ENCODE measurements around the gene BFSP1. TPM values are rescaled to one million over a fixed set of nuclear protein-coding genes. Genes with fewer than 3 reads are reported as not detected.

The BFSP1 gene
- total and polyA plus RNA-seq, 2 of the 8 experiments (the other 6 are each of a cell fraction or from before 2014, with no cell fraction given), result 1.5 to 2.5 TPM

DNA sequence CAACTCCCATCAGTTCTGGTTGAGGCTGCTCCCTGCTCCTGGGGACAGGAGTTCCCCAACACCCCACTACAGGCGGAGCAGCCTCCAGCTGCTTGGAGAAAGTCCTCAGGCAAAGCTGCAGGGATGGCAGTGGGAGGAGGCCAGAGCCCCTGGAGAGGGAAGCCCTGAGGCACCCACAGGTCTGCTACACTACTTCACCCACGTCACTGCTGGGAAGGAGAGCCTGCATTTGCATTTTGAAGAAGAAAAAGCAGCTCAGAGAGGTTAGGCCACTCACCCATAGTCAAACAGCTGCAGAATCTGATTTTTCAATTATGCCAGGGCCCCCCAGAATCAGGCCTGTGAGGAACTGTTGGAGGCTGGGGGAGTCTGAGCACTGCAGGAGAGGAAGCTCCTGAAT lies 17.2 kb downstream of the BFSP1 start:
- no peak overlapping the region; the same call in 1 of the 2 replicates for H4K8ac ChIP-seq (ENCODE audit: extremely low read depth, insufficient read depth, low read length)
- H4K91ac ChIP-seq (replicated peaks; ENCODE audit: insufficient read length, low read length), result no peak overlapping the region
- no peak overlapping the region for H2BK20ac ChIP-seq (ENCODE audit: low read length)
- no peak overlapping the region for H2AFZ ChIP-seq (ENCODE audit: low read length)
- H3K4me2 ChIP-seq (ENCODE audit: insufficient read depth in 1 of 2, low read depth in 2 of 2, low read length in 2 of 2), result no peak overlapping the region
- no peak overlapping the region for H3K9ac ChIP-seq (replicated peaks in 1 of 4; ENCODE audit: extremely low read depth in 1 of 4, low read depth in 3 of 4, low read length in 3 of 4)
- H3K36me3 ChIP-seq (ENCODE audit: control insufficient read depth in 2 of 4, insufficient read depth in 4 of 4, low read length in 3 of 4), result no peaks in the 10 kb centered on the region
- CTCF ChIA-PET (ENCODE audit: partially characterized antibody), result interaction anchor here (0.7 to 4.5 kb wide), 14 partner anchors 9 to 712 kb away, joined by 3 to 37 read pairs (median 4); no protein-coding TSS in a partner anchor
- H3K23me2 ChIP-seq (ENCODE audit: low read depth, low read length), result no peaks in the 10 kb centered on the region
- no peak overlapping the region for H3K4me3 ChIP-seq (ENCODE audit: extremely low read depth in 1 of 4, insufficient read depth in 2 of 4, low read depth in 3 of 4, low read length in 4 of 4)
- no peak overlapping the region for H2BK12ac ChIP-seq (ENCODE audit: low read depth, low read length)
- no peak overlapping the region for H3K18ac ChIP-seq (ENCODE audit: extremely low read depth, low read length)
- H4K20me1 ChIP-seq (replicated peaks in 1 of 2; ENCODE audit: control insufficient read depth in 1 of 2, insufficient read depth in 2 of 2, low read length in 2 of 2), result no peaks in the 10 kb centered on the region
- H3K23ac ChIP-seq (ENCODE audit: insufficient read length), result no peak overlapping the region
- H3K79me1 ChIP-seq (ENCODE audit: low read depth, low read length), result no peaks in the 10 kb centered on the region
- no peaks in the 10 kb centered on the region for H3K27me3 ChIP-seq (replicated peaks in 1 of 4; ENCODE audit: control insufficient read depth in 3 of 4, extremely low read depth in 1 of 4, insufficient read depth in 3 of 4, low read length in 3 of 4)
- H3K56ac ChIP-seq (replicated peaks; ENCODE audit: insufficient read length, low read depth, low read length), result no peak overlapping the region
- H3K4ac ChIP-seq (replicated peaks; ENCODE audit: insufficient read length, low read depth, low read length), result no peak overlapping the region
- H3K27ac ChIP-seq (ENCODE audit: low read depth, low read length), result no peak overlapping the region
- no peak overlapping the region for H4K5ac ChIP-seq (ENCODE audit: insufficient read length, low read depth, low read length)
- no peaks in the 10 kb centered on the region for H3K9me3 ChIP-seq (ENCODE audit: insufficient read depth in 2 of 2, low read depth in 1 of 2, low read length in 1 of 2)
- H2BK120ac ChIP-seq (replicated peaks; ENCODE audit: low read depth, low read length), result no peak overlapping the region
- DNase-seq (ENCODE audit: low read depth in 1 of 2, low spot score in 2 of 2) (no peak), FAIRE-seq (no peak)
- WGBS, 2 experiments (ENCODE audit: extremely low coverage in 1 of 2, insufficient coverage in 1 of 2, insufficient read length in 1 of 2, insufficient replicate concordance in 2 of 2, low coverage in 1 of 2, low lambda C conversion rate in 2 of 2, missing lambda C conversion rate in 1 of 2), result 77% methylated on average over 2 of the region's 2 CpGs; no CpG with 5 or more reads in 1 of the 2 experiments
- no peak overlapping the region for H3K14ac ChIP-seq (ENCODE audit: insufficient read length)
- H2AK5ac ChIP-seq (ENCODE audit: low read depth, low read length), result no peak overlapping the region
- POLR2A ChIA-PET (ENCODE audit: partially characterized antibody), result interaction anchor here (0.5 to 2.1 kb wide), 5 partner anchors 9 to 524 kb away, joined by 3 to 10 read pairs (median 4); partner anchors contain the start of genes BFSP1 and DSTN
- no peaks in the 10 kb centered on the region for H3K4me1 ChIP-seq (replicated peaks in 1 of 4; ENCODE audit: control insufficient read depth in 3 of 4, insufficient read depth in 4 of 4, low read length in 3 of 4)
- H2BK5ac ChIP-seq (ENCODE audit: low read depth, low read length), result no peak overlapping the region
- H2BK15ac ChIP-seq (ENCODE audit: low read length), result no peak overlapping the region
- H3K79me2 ChIP-seq (ENCODE audit: control insufficient read depth in 1 of 2, insufficient read depth in 2 of 2, low read length in 2 of 2), result no peaks in the 10 kb centered on the region
- TF ChIP-seq SRF (IDR thresholded peaks at IDR 0.05; ENCODE audit: low read depth, low read length) (no peak), SP4 (IDR thresholded peaks at IDR 0.05; ENCODE audit: low read length) (no peak), GTF2F1 (IDR thresholded peaks at IDR 0.05; ENCODE audit: borderline replicate concordance, low read depth, low read length) (no peak), HDAC2 (IDR thresholded peaks at IDR 0.05; ENCODE audit: borderline replicate concordance in 1 of 2, low read depth in 2 of 2, low read length in 2 of 2) (no peak), POLR2AphosphoS5 (IDR thresholded peaks at IDR 0.05; ENCODE audit: low read depth, low read length) (no peak)
